Prostate gland (tissue), 2 donors: ENCODE results near the gene WNK2.

Experiments
- POLR2AphosphoS5 ChIP-seq: sonication (generic); formaldehyde crosslinking; IDR thresholded peaks from one replicate; pipeline ENCODE4 v1.6.1; 2017; ENCODE audit warnings: antibody characterized with exemption
- TF ChIP-seq, protein P1 (sequence below), 4 experiments: fragments of 200-600 bp in 2 of 4; fragments of 450-650 bp in 2 of 4; sonication (generic) in 2 of 4; IDR thresholded peaks; 1 replicate in 3 of 4; 2 replicates in 1 of 4; pipeline ENCODE4 v1.5.1; 2016 to 2019; ENCODE audit warnings: antibody characterized with exemption in 4 of 4, mild to moderate bottlenecking in 2 of 4, moderate library complexity in 2 of 4

DNA sequence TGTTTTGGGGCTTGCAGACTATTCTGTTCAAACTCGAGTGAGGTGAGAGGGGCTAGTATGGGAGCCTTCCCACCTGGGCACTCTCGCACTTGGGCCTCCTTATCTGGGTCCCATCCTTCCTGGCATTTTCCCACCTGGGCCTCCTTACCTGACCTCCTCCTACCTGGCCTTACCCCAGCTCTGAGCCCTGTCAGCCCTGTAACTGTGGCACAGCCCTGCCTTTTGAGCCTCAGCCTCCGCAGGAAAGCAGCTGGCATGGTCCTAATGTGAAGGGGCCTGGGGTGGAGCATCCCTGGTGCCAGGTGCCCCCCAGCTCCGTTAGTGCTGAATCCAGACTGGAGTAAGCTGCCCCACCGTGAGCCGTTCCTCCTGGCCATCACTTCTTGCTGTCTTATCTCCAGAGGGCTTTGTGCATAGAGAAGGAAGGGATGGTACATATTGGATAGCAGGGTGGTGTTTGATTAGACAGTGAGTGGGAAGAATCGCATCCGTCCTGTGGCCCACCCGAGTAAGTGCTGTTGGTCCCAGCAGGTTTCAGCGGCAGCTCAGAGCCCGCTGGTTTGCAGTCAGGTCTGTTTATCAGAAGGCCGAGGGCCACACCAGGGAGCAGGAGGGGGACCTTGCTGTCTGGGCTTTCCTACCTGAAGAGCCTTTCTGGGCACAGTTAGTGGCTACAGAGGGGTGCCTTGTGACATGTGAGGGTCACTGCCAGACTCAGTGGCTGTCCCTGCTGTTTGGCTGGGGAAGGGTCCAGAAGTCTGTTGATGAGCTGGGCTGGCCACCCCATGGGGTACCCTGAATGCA is 76.5 kb downstream of the WNK2 start:
- TF ChIP-seq, protein P1, sequence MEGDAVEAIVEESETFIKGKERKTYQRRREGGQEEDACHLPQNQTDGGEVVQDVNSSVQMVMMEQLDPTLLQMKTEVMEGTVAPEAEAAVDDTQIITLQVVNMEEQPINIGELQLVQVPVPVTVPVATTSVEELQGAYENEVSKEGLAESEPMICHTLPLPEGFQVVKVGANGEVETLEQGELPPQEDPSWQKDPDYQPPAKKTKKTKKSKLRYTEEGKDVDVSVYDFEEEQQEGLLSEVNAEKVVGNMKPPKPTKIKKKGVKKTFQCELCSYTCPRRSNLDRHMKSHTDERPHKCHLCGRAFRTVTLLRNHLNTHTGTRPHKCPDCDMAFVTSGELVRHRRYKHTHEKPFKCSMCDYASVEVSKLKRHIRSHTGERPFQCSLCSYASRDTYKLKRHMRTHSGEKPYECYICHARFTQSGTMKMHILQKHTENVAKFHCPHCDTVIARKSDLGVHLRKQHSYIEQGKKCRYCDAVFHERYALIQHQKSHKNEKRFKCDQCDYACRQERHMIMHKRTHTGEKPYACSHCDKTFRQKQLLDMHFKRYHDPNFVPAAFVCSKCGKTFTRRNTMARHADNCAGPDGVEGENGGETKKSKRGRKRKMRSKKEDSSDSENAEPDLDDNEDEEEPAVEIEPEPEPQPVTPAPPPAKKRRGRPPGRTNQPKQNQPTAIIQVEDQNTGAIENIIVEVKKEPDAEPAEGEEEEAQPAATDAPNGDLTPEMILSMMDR (IDR thresholded peaks at IDR 0.05), result no peak
- TF ChIP-seq POLR2AphosphoS5, result no peak
